ENCODE measurements around the gene CACUL1.

The CACUL1 gene

GRCh38 chr10:118778727-118779126 is 24.0 kb upstream of the CACUL1 start:
- no peak overlapping the region for H3K4me3 ChIP-seq (ENCODE audit: control insufficient read depth, low read depth, low read length)
- TF ChIP-seq CTCF (IDR thresholded peaks at IDR 0.05; ENCODE audit: control insufficient read depth, insufficient read depth, low read depth, low read length, missing control alignments): no peak
- DNase-seq (ENCODE audit: low read depth): no peak

- no peak for DNase-seq (ENCODE audit: low read depth)
- no peak for TF ChIP-seq CTCF (IDR thresholded peaks at IDR 0.05; ENCODE audit: control insufficient read depth, insufficient read depth, low read depth, low read length, missing control alignments)
- no peak overlapping the region for H3K4me3 ChIP-seq (ENCODE audit: control insufficient read depth, low read depth, low read length)
Measured at GRCh38 chr10:118776960-118777359, 22.2 kb upstream of the CACUL1 start.

GRCh38 chr10:118776033-118776432 is 21.3 kb upstream of the CACUL1 start:
- no peak for TF ChIP-seq CTCF (IDR thresholded peaks at IDR 0.05; ENCODE audit: control insufficient read depth, insufficient read depth, low read depth, low read length, missing control alignments)
- DNase-seq (ENCODE audit: low read depth): no peak
- H3K4me3 ChIP-seq (ENCODE audit: control insufficient read depth, low read depth, low read length): no peak overlapping the region

- no peak for DNase-seq (ENCODE audit: low read depth)
- no peak for TF ChIP-seq CTCF (IDR thresholded peaks at IDR 0.05; ENCODE audit: control insufficient read depth, insufficient read depth, low read depth, low read length, missing control alignments)
- H3K4me3 ChIP-seq (ENCODE audit: control insufficient read depth, low read depth, low read length): no peak overlapping the region
Measured at GRCh38 chr10:118775478-118775877, 20.7 kb upstream of the CACUL1 start.

GRCh38 chr10:118773041-118773440 is 18.3 kb upstream of the CACUL1 start:
- DNase-seq (ENCODE audit: low read depth): no peak
- TF ChIP-seq CTCF (IDR thresholded peaks at IDR 0.05; ENCODE audit: control insufficient read depth, insufficient read depth, low read depth, low read length, missing control alignments): no peak

GRCh38 chr10:118771976-118772375 is 17.2 kb upstream of the CACUL1 start:
- no peak for DNase-seq (ENCODE audit: low read depth)
- H3K4me3 ChIP-seq (ENCODE audit: control insufficient read depth, low read depth, low read length): no peak overlapping the region
- TF ChIP-seq CTCF (IDR thresholded peaks at IDR 0.05; ENCODE audit: control insufficient read depth, insufficient read depth, low read depth, low read length, missing control alignments): no peak

More at GRCh38 chr10:118773041-118773440, 18.3 kb upstream of the CACUL1 start:
- H3K4me3 ChIP-seq (ENCODE audit: control insufficient read depth, low read depth, low read length): no peak overlapping the region
